OCI-LY1 (cell line): ENCODE measurements around the gene PPBP.
"Not testable (repeated sequence)": the region's sequence is repeated elsewhere in the genome, so short reads cannot be mapped to it uniquely, and the experiment has no call there.

Experiments
- H2AFZ ChIP-seq: fragments of 200-600 bp; sonication (generic), shearing (Covaris generic); 2 replicates; pipeline ENCODE4 v1.6.0; 2014; ENCODE audit warnings: antibody characterized with exemption, mild to moderate bottlenecking, low read length
- H3F3A ChIP-seq: fragments of 200-600 bp; sonication (generic), shearing (Covaris generic); 2 replicates; pipeline ENCODE4 v1.6.0; 2014; ENCODE audit warnings: mild to moderate bottlenecking, antibody characterized with exemption, low read length, moderate library complexity; ENCODE audit not compliant: insufficient read depth
- H3K27ac ChIP-seq: fragments of 200-600 bp; sonication (generic); 2 replicates; pipeline ENCODE4 v1.5.1; 2014; ENCODE audit warnings: low read length, mixed run types, mild to moderate bottlenecking, low read depth; ENCODE audit not compliant: poor library complexity, severe bottlenecking
- H3K27me3 ChIP-seq: fragments of 200-600 bp; sonication (generic); 2 replicates; pipeline ENCODE4 v1.6.0; 2014; ENCODE audit warnings: antibody characterized with exemption, mild to moderate bottlenecking, low read length, moderate library complexity; ENCODE audit not compliant: insufficient read depth
- H3K36me3 ChIP-seq: fragments of 200-600 bp; sonication (generic); 2 replicates; pipeline ENCODE4 v1.6.1; 2014; ENCODE audit warnings: mild to moderate bottlenecking, antibody characterized with exemption, low read length, moderate library complexity, mixed read lengths; ENCODE audit not compliant: insufficient read depth
- H3K4me1 ChIP-seq: fragments of 200-600 bp; sonication (generic); 2 replicates; pipeline ENCODE4 v1.5.1; 2014; ENCODE audit warnings: mild to moderate bottlenecking, low read length, moderate library complexity; ENCODE audit not compliant: insufficient read depth, severe bottlenecking
- H3K4me2 ChIP-seq: fragments of 200-600 bp; sonication (generic), shearing (Covaris generic); 2 replicates; pipeline ENCODE4 v1.6.1; 2014; ENCODE audit warnings: low read length
- H3K4me3 ChIP-seq: fragments of 200-600 bp; sonication (generic); 2 replicates; pipeline ENCODE4 v1.5.1; 2014; ENCODE audit warnings: low read length, low read depth, mild to moderate bottlenecking, mixed read lengths; ENCODE audit not compliant: poor library complexity, severe bottlenecking
- H3K79me2 ChIP-seq: fragments of 200-600 bp; shearing (Covaris generic); 2 replicates; pipeline ENCODE4 v1.6.1; 2016; ENCODE audit warnings: mixed run types, low read length, mixed read lengths; ENCODE audit not compliant: insufficient read depth
- H3K9ac ChIP-seq: fragments of 200-600 bp; sonication (generic), shearing (Covaris generic); 2 replicates; pipeline ENCODE4 v1.6.1; 2014; ENCODE audit warnings: mild to moderate bottlenecking, low read length, mixed read lengths
- H3K9me2 ChIP-seq: fragments of 200-600 bp; sonication (generic), shearing (Covaris generic); 2 replicates; pipeline ENCODE4 v1.6.1; 2014; ENCODE audit warnings: low read depth, mild to moderate bottlenecking, low read length, mixed read lengths
- H3K9me3 ChIP-seq: fragments of 200-600 bp; shearing (Covaris generic); 2 replicates; pipeline ENCODE4 v1.6.1; 2014; ENCODE audit warnings: low read length, mixed read lengths
- H4K20me1 ChIP-seq: fragments of 200-600 bp; sonication (generic), shearing (Covaris generic); 2 replicates; pipeline ENCODE4 v1.6.0; 2016; ENCODE audit warnings: mild to moderate bottlenecking, low read length; ENCODE audit not compliant: insufficient read depth
- CTCF ChIP-seq: fragments of 200-600 bp; sonication (generic), shearing (Covaris generic); IDR thresholded peaks from 2 replicates; pipeline ENCODE4 v1.5.1; 2017; ENCODE audit warnings: mild to moderate bottlenecking, antibody characterized with exemption, low read length, moderate library complexity, mixed read lengths
- EZH2 ChIP-seq: fragments of 200-600 bp; sonication (generic), shearing (Covaris generic); IDR thresholded peaks from 2 replicates; pipeline ENCODE4 v1.8.0; 2017; ENCODE audit warnings: borderline replicate concordance, mixed run types, mild to moderate bottlenecking, antibody characterized with exemption, low read length, moderate library complexity, mixed read lengths

Gene PPBP

DNA sequence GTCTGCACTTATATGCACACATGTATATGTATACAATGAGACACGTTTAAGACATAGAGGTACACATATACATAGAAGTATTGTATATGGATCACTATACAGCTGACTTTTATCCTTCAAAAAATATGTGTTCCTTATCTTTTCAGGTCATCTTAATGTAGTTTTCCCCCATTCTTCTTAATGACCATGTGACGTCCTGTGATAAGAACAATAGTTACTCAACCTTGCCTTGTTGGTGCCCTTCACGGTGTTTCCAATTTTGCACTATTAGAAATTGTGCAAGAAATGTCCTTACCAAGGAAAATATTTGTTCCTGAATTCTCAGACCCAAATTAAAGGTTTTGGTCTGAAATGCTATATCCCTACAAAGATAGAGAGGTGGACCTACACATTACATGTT lies 1.0 kb upstream of the PPBP start:
- Histone ChIP-seq H4K20me1 (no peaks in the 10 kb centered on the region), H3F3A (no peaks in the 10 kb centered on the region), H3K27ac (no peak overlapping the region), H3K79me2 (no peaks in the 10 kb centered on the region), H3K4me3 (no peak overlapping the region), H2AFZ (no peak overlapping the region), H3K36me3 (no peaks in the 10 kb centered on the region), H3K9me3 (no peaks in the 10 kb centered on the region), H3K4me1 (no peaks in the 10 kb centered on the region), H3K9ac (no peak overlapping the region), H3K4me2 (no peak overlapping the region), H3K9me2 (no peaks in the 10 kb centered on the region), H3K27me3 (no peaks in the 10 kb centered on the region)
- no peak for TF ChIP-seq EZH2
- no peak for TF ChIP-seq CTCF

DNA sequence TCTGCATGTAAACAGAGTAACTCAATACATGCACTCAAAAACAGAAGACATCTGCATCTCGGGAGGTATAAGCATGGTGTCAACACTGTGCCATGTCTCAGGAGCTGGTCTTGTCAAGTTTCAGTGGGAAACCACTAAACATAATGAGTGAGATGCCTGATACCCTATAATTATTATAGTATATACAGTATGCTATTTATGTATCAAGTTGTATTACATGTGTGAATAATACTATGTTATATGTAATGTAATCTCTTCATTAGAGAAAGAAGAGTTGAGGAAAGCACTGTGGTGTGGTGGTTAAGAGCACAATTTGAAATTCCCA lies 2.5 kb downstream of the PPBP start:
- H3K9ac ChIP-seq, result no peak overlapping the region
- H3K4me1 ChIP-seq, result no peaks in the 10 kb centered on the region
- H3K9me3 ChIP-seq, result no peaks in the 10 kb centered on the region
- no peaks in the 10 kb centered on the region for H3K79me2 ChIP-seq
- H2AFZ ChIP-seq, result no peak overlapping the region
- H3F3A ChIP-seq, result no peaks in the 10 kb centered on the region
- H3K4me2 ChIP-seq, result no peak overlapping the region
- no peak overlapping the region for H3K4me3 ChIP-seq
- no peaks in the 10 kb centered on the region for H3K9me2 ChIP-seq
- no peaks in the 10 kb centered on the region for H3K27me3 ChIP-seq
- TF ChIP-seq CTCF, result no peak
- no peak overlapping the region for H3K27ac ChIP-seq
- H3K36me3 ChIP-seq, result no peaks in the 10 kb centered on the region
- H4K20me1 ChIP-seq, result no peaks in the 10 kb centered on the region

- Histone ChIP-seq H3K36me3 (no peaks in the 10 kb centered on the region), H3K9ac (no peak overlapping the region), H3K4me1 (no peaks in the 10 kb centered on the region), H3K27ac (no peak overlapping the region), H4K20me1 (no peaks in the 10 kb centered on the region), H3F3A (no peaks in the 10 kb centered on the region), H3K27me3 (no peaks in the 10 kb centered on the region), H3K4me2 (no peak overlapping the region), H3K9me2 (no peaks in the 10 kb centered on the region), H3K4me3 (no peak overlapping the region), H2AFZ (no peak overlapping the region), H3K79me2 (no peaks in the 10 kb centered on the region), H3K9me3 (no peaks in the 10 kb centered on the region)
- TF ChIP-seq CTCF (no peak), EZH2 (no peak)
These were observed 3.1 kb downstream of the PPBP start for GRCh38 chr4:73984736-73985527.

DNA sequence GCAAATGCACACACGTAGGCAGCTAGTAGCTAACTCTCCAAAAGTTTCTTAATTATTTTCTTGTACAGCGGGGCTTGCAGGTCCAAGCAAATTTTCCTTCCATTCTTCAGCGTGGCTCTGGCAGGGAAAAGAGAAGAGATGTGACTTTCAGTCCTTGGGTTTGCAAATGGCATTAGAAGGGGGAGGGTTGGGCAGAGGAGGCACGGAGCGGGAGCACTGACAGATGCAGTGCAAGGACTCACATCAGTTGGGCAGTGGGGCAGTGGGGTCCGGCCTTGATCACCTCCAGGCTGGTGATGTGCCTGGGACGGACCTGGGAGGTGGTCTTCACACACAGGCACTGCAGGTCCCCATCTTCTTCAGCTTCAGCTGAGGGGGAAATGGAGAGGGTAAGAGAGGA lies 6.8 kb downstream of the PPBP start:
- not testable (repeated sequence) for H3K4me2 ChIP-seq, H3F3A ChIP-seq

More for the DNA sequence above, 6.8 kb downstream of the PPBP start:
- not testable (repeated sequence) for H3K9me3 ChIP-seq, H3K79me2 ChIP-seq, H3K9me2 ChIP-seq, H3K27me3 ChIP-seq, H3K36me3 ChIP-seq, H3K27ac ChIP-seq, H3K4me3 ChIP-seq, H3K4me1 ChIP-seq, H4K20me1 ChIP-seq, H3K9ac ChIP-seq, H2AFZ ChIP-seq
